Uterus (tissue), 4 donors: Measurements from ENCODE around the gene ZBTB20. TPM values are rescaled to one million over a fixed set of nuclear protein-coding genes. Genes with fewer than 3 reads are reported as not detected.

Source experiments
- DNase-seq, 2 donors: peaks; one replicate each; pipeline ENCODE4 v3.0.0-alpha.2; 2019 to 2020
- H3K27ac ChIP-seq, 2 donors: fragments of 200-600 bp; sonication (generic); 1 replicate in 1 of 2; 2 replicates in 1 of 2; pipeline ENCODE4 v1.5.1; 2016 to 2018
- H3K27me3 ChIP-seq, 2 donors: fragments of 200-600 bp; sonication (generic); one replicate each; pipeline ENCODE4 v1.5.1; 2018 to 2019; ENCODE audit warnings: control low read depth in 1 of 2
- H3K36me3 ChIP-seq, 2 donors: fragments of 200-600 bp; sonication (generic); one replicate each; pipeline ENCODE4 v1.5.1; 2019; ENCODE audit warnings: control low read depth in 1 of 2
- H3K4me1 ChIP-seq, 2 donors: fragments of 200-600 bp; sonication (generic); one replicate each; pipeline ENCODE4 v1.5.1; 2018 to 2019; ENCODE audit warnings: control low read depth in 1 of 2
- H3K4me3 ChIP-seq, 2 donors: fragments of 200-600 bp; sonication (generic); 1 replicate in 1 of 2; 2 replicates in 1 of 2; pipeline ENCODE4 v1.5.1; 2018 to 2019; ENCODE audit warnings: mild to moderate bottlenecking in 1 of 2
- H3K9me3 ChIP-seq, 2 donors: fragments of 200-600 bp; sonication (generic); one replicate each; pipeline ENCODE4 v1.5.1; 2019; ENCODE audit warnings: control low read depth in 1 of 2
- CTCF ChIP-seq, 4 experiments: fragments of 200-600 bp in 2 of 4; fragments of 450-650 bp in 2 of 4; sonication (generic) in 2 of 4; IDR thresholded peaks; one replicate each; pipeline ENCODE4 v1.5.1; 2016 to 2019; ENCODE audit warnings: antibody characterized with exemption in 4 of 4, mild to moderate bottlenecking in 2 of 4, moderate library complexity in 1 of 4
- POLR2A ChIP-seq, 2 donors: fragments of 450-650 bp; IDR thresholded peaks; one replicate each; pipeline ENCODE4 v1.6.1; 2016; ENCODE audit warnings: antibody characterized with exemption in 2 of 2, mild to moderate bottlenecking in 1 of 2, moderate library complexity in 1 of 2
- intact Hi-C: fragments of 100-400 bp; cut with DNase I; formaldehyde crosslinking; loops from one replicate; pipeline ENCODE4 v1.15.1; 2023; ENCODE audit warnings: low total_unique reads
- total RNA-seq, 4 donors: library from RNA; depleted of rRNA in 3 of 4; stranded (reverse); fragments of >200 nt in 3 of 4; gene quantifications; one replicate each; pipeline versions ENCODE4 v1.1.0 to v1.2.4, GENCODE V29; 2014 to 2023
- donor health status: DM: yes; HTN: yes; CAD: no.

ZBTB20 gene
- total RNA-seq, 4 donors from 2014 or later = 35.6 to 157 (median 85.1) TPM

DNA sequence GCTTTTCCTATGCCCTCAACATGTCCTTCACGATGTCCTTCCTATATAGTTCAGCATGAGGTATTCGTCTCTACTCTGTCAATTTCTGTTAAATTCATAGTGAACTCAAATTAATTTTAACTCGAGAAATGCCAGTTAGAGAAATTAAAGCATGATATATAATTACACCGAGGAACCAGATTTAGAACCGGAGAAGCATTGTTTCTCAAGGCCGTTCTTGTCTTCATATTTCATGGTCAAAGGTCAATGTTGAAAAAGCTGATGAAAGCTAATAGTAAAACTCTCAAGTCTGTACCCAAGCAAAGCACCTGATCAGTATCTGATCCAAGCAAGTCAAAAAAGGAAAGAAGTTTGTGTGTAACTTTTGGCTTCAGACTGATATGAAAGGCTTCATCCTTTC lies 163.8 kb downstream of the ZBTB20 start:
- intact Hi-C loops = no loop called here
- no peaks in the 10 kb centered on the region for H3K4me1 ChIP-seq
- DNase-seq = no peak
- no peaks in the 10 kb centered on the region for H3K9me3 ChIP-seq
- H3K27ac ChIP-seq = no peak overlapping the region
- no peaks in the 10 kb centered on the region for H3K27me3 ChIP-seq
- TF ChIP-seq CTCF (IDR thresholded peaks at IDR 0.05) = no peak
- no peak for TF ChIP-seq POLR2A (IDR thresholded peaks at IDR 0.05)
- no peak overlapping the region for H3K4me3 ChIP-seq
- no peaks in the 10 kb centered on the region for H3K36me3 ChIP-seq

DNA sequence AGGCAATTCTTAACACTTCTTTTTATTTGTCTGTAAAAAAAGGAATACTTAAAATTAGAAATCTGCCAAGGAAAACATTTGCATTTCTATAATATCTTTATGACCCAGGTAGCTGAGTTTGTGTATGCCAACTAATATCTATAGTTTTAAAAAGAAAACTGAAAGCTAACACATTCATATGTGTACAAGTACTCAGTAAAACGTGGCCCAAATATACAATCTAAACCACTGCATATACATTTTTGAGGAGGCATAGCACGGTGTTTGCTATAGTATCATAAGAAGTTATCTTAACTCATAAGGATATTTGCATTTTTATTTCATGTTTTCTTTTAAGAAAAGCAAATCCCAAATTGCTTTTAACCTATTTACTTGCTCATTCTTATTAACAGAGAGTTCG lies 172.7 kb downstream of the ZBTB20 start:
- Histone ChIP-seq H3K9me3 (no peaks in the 10 kb centered on the region), H3K27me3 (no peaks in the 10 kb centered on the region), H3K4me1 (no peaks in the 10 kb centered on the region), H3K36me3 (no peaks in the 10 kb centered on the region), H3K4me3 (no peak overlapping the region), H3K27ac (no peak overlapping the region)
- intact Hi-C loops = no loop called here
- no peak for DNase-seq
- TF ChIP-seq CTCF (IDR thresholded peaks at IDR 0.05) = no peak
- no peak for TF ChIP-seq POLR2A (IDR thresholded peaks at IDR 0.05)

DNA sequence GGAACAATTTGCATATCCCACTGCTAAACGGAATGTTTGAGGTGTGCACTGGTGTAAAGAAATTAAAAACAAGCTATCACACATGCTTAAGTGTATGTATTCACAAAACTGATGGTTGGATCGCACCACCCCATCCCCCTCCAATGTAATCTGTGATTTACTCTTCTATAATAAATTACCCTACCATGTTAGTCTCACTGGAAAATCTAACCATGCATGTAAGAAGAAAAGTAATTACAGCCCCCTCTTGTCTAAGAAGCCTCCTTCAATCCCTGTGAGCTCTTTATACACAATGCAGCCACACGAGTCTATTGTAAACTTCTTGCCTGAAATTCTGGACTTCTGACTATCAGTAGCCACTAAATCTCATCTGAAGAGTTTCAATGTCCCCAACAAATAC lies 173.6 kb downstream of the ZBTB20 start:
- Histone ChIP-seq H3K27ac (no peak overlapping the region), H3K4me3 (no peak overlapping the region)
- intact Hi-C loops = no loop called here

GRCh38 chr3:114967168-114967567 lies 179.9 kb downstream of the ZBTB20 start:
- Histone ChIP-seq H3K36me3 (no peaks in the 10 kb centered on the region), H3K9me3 (no peaks in the 10 kb centered on the region), H3K4me1 (no peaks in the 10 kb centered on the region), H3K27ac (no peak overlapping the region), H3K4me3 (no peak overlapping the region), H3K27me3 (no peaks in the 10 kb centered on the region)
- TF ChIP-seq POLR2A (IDR thresholded peaks at IDR 0.05) = no peak
- TF ChIP-seq CTCF (IDR thresholded peaks at IDR 0.05) = no peak
- intact Hi-C loops = no loop called here
- DNase-seq = no peak

More for the DNA sequence above, 173.6 kb downstream of the ZBTB20 start:
- no peaks in the 10 kb centered on the region for H3K9me3 ChIP-seq
- no peak for DNase-seq
- no peaks in the 10 kb centered on the region for H3K27me3 ChIP-seq
- H3K4me1 ChIP-seq = no peaks in the 10 kb centered on the region
- no peak for TF ChIP-seq POLR2A (IDR thresholded peaks at IDR 0.05)
- TF ChIP-seq CTCF (IDR thresholded peaks at IDR 0.05) = no peak
- H3K36me3 ChIP-seq = no peaks in the 10 kb centered on the region

GRCh38 chr3:114962189-114962588 lies 184.9 kb downstream of the ZBTB20 start:
- no peak for DNase-seq
- no peak for TF ChIP-seq CTCF (IDR thresholded peaks at IDR 0.05)
- TF ChIP-seq POLR2A (IDR thresholded peaks at IDR 0.05) = no peak
- no peaks in the 10 kb centered on the region for H3K27me3 ChIP-seq
- intact Hi-C loops = no loop called here
- H3K36me3 ChIP-seq = no peaks in the 10 kb centered on the region
- H3K9me3 ChIP-seq = no peaks in the 10 kb centered on the region
- H3K4me3 ChIP-seq = no peak overlapping the region
- no peaks in the 10 kb centered on the region for H3K4me1 ChIP-seq
- H3K27ac ChIP-seq = peak overlapping the region in 1 of 2 donors; percentile 28
